GM12873 (cell line): ENCODE measurements around the gene RABGAP1L.

ENCODE experiments used
- CTCF ChIP-seq: IDR thresholded peaks from 2 replicates; pipeline ENCODE4 v1.5.1; 2012; ENCODE audit warnings: low read depth, mild to moderate bottlenecking, moderate library complexity, low read length, control low read depth; ENCODE audit not compliant: insufficient read depth; ENCODE audit errors: missing control alignments

The RABGAP1L gene

DNA sequence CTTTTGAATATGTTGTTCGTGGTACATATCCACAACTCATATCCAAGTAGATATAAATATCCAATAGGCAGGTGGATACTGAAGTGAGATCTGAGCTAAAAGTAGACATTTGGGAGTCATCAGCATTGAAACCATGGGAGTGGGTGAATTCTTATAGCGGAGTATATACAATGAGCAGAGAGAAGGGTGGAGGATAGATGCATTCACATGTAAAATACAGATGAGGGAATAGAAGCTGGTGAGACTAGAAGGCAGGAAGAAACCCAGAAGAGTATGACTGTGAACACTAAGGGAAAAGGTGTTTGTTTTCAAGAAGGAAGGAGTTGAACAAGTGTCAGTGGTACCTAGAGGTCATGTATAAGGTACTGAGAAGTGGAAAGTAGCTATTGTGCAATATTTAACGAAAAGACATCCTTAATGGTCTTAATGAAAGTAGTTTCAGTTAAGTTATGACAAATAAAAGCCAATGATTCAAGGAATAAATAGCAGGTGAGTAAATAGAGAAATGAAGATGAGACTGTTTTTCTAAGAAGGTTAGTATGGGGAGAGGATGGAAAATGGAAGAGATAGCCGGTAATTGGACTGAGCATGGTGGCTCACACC is 658.8 kb downstream of the RABGAP1L start:
- TF ChIP-seq CTCF = no peak

DNA sequence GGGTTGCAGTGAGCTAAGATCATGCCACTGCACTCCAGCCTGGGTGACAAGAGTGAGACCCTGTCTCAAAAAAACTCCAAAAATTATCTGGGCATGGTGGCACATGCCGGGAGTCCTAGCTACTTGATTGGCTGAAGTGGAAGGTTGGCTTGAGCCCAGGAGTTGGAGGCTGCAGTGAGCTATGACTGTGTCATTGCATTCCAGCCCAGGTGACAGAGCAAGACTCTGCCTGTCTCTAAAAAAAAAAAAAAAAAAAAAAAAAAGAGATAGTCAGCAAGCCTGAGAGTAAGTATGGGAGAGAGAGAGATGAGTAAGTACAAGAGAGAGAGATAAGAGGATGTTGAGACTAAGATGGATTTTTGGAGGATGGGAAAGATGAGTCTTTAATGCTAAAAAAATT is 659.6 kb downstream of the RABGAP1L start:
- TF ChIP-seq CTCF = no peak

DNA sequence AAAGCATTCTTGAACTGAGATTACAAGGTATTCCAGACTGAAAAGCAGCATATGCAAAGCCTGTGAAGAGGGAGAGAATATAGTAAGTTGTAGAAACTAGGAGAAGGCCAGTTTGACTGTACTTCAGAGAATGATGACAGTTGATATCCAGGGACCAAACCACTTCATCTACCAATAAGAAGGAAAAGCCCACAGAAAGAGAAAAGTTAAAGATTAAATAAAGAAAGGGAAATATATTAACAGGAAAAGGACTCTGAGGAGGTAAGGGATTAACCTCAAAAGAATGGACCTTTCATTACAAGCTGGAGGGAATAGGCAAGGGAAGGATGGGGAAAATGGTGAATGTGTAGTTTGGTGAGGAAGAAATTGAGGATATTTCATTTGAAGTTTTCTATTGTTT is 660.3 kb downstream of the RABGAP1L start:
- TF ChIP-seq CTCF = no peak

DNA sequence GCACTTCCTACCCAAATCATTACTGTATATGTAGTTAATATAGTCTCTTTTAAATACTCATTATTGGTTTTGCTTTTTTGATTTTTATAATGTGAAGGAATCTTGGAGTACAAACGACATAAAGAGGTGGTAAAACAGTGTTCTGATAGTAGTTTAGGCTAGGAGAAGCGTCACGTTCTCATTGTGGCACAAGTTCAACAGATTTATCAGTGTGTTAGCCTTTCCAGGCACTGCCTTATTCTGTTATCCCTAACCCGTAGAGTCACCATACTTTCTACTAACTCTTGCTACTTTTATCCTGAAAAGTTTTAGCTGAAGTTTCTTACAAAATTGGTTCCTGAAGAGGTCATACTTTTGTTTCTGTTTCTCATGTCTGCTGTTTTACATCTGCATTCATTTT is 665.8 kb downstream of the RABGAP1L start:
- TF ChIP-seq CTCF = no peak

- no peak for TF ChIP-seq CTCF
These were observed 666.5 kb downstream of the RABGAP1L start for GRCh38 chr1:174825806-174826205.

- TF ChIP-seq CTCF = no peak
These were observed 668.9 kb downstream of the RABGAP1L start for GRCh38 chr1:174828264-174828663.

GRCh38 chr1:174829990-174830389 is 670.7 kb downstream of the RABGAP1L start:
- TF ChIP-seq CTCF = no peak

GRCh38 chr1:174836543-174836942 is 677.2 kb downstream of the RABGAP1L start:
- TF ChIP-seq CTCF = no peak
